Measurements from ENCODE around the gene KRT23.

DNA sequence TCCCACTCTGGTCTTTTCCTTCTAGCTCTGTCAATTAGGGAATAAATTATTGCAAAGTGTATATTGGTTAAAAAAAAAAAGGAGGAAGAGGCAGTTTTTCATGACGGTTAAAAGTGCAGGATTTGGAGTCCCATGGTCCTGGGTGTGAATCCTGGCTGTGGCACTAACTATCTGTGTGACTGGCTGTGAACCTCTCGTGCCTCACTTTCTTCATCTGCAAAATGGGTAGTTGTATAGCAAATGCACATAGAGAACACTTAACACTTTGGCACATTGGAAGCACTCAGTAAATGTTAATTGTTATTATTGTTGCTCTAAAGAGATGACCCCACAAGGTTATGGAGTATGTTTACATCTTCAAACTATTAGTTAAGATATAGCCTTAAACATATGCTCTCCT is 10.5 kb upstream of the KRT23 start:
- TF ChIP-seq ELF1 (tag; IDR thresholded peaks at IDR 0.05) (no peak), POLR2AphosphoS5 (IDR thresholded peaks at IDR 0.05; ENCODE audit: control insufficient read depth, insufficient read depth, low read depth, low read length) (no peak), POLR2A (conservative IDR thresholded peaks at IDR 0.05) (no peak), POU5F1 (IDR thresholded peaks at IDR 0.05; ENCODE audit: borderline replicate concordance, low read depth, low read length, partially characterized antibody) (no peak), HDAC2 (IDR thresholded peaks at IDR 0.05) (no peak), HMG20A (CRISPR knock-in tag; conservative IDR thresholded peaks at IDR 0.05) (no peak), NCOA2 (IDR thresholded peaks at IDR 0.05; ENCODE audit: partially characterized antibody in 2 of 2) (no peak), NFE2L1 (tag; IDR thresholded peaks at IDR 0.05; ENCODE audit: borderline replicate concordance, low read depth) (no peak), POLR2AphosphoS2 (IDR thresholded peaks at IDR 0.05; ENCODE audit: low read length) (no peak), NR2C2 (CRISPR knock-in tag; IDR thresholded peaks at IDR 0.05) (no peak), NR2C2 (tag; IDR thresholded peaks at IDR 0.05) (no peak), EGR1 (conservative IDR thresholded peaks at IDR 0.05) (no peak)
- TF ChIP-seq, protein P1, sequence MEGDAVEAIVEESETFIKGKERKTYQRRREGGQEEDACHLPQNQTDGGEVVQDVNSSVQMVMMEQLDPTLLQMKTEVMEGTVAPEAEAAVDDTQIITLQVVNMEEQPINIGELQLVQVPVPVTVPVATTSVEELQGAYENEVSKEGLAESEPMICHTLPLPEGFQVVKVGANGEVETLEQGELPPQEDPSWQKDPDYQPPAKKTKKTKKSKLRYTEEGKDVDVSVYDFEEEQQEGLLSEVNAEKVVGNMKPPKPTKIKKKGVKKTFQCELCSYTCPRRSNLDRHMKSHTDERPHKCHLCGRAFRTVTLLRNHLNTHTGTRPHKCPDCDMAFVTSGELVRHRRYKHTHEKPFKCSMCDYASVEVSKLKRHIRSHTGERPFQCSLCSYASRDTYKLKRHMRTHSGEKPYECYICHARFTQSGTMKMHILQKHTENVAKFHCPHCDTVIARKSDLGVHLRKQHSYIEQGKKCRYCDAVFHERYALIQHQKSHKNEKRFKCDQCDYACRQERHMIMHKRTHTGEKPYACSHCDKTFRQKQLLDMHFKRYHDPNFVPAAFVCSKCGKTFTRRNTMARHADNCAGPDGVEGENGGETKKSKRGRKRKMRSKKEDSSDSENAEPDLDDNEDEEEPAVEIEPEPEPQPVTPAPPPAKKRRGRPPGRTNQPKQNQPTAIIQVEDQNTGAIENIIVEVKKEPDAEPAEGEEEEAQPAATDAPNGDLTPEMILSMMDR (IDR thresholded peaks at IDR 0.05 in 2 of 3, conservative IDR thresholded peaks at IDR 0.05 in 1 of 3; ENCODE audit: insufficient read depth in 2 of 3, low read depth in 1 of 3, low read length in 3 of 3), result no peak

Data from K562 (cell line).